Keratinocyte (primary cell): Measurements from ENCODE around the gene VIPR1. TPM values are rescaled to one million over a fixed set of nuclear protein-coding genes. Genes with fewer than 3 reads are reported as not detected.
A peak's percentile ranks its signal among the peaks of the same experiment; 100 is the strongest.

Experiments
- DNase-seq: peaks from one replicate; pipeline ENCODE4 v3.0.0-alpha.2; 2011; ENCODE audit warnings: low read depth, missing footprints, low spot score
- FAIRE-seq: peaks from 2 replicates; lab custom pipeline; 2011; peaks lifted over from hg19 to GRCh38; lab: Jason Lieb, UNC
- H2AFZ ChIP-seq: 2 replicates; pipeline ENCODE4 v1.6.0; 2012; ENCODE audit warnings: low read length, control low read depth, inconsistent platforms; ENCODE audit not compliant: control insufficient read depth
- H3K27ac ChIP-seq: 2 replicates; pipeline ENCODE4 v1.5.1; 2011; ENCODE audit warnings: low read length; ENCODE audit not compliant: control insufficient read depth, insufficient read depth
- H3K27me3 ChIP-seq: 3 replicates; pipeline ENCODE4 v1.6.0; 2011; ENCODE audit warnings: low read length; ENCODE audit not compliant: control insufficient read depth, insufficient read depth; ENCODE audit errors: extremely low read depth
- H3K36me3 ChIP-seq, 2 experiments: 2 replicates in 1 of 2; 3 replicates in 1 of 2; pipeline ENCODE4 v1.5.1; 2011; ENCODE audit warnings: low read length in 2 of 2, mild to moderate bottlenecking in 1 of 2; ENCODE audit not compliant: control insufficient read depth in 2 of 2, insufficient read depth in 2 of 2; ENCODE audit errors: extremely low read depth in 1 of 2
- H3K4me1 ChIP-seq: 3 replicates; pipeline ENCODE4 v1.5.1; 2011; ENCODE audit warnings: low read length; ENCODE audit not compliant: control insufficient read depth, insufficient read depth; ENCODE audit errors: extremely low read depth
- H3K4me2 ChIP-seq: 3 replicates; pipeline ENCODE4 v1.6.0; 2011; ENCODE audit warnings: low read depth, low read length; ENCODE audit not compliant: control insufficient read depth, insufficient read depth; ENCODE audit errors: extremely low read depth
- H3K4me3 ChIP-seq, 3 experiments: fragments of 200-600 bp in 1 of 3; sonication (generic) in 1 of 3; 2 replicates in 2 of 3; 3 replicates in 1 of 3; pipeline ENCODE4 v1.5.1; 2011 to 2016; ENCODE audit warnings: low read length in 3 of 3, mild to moderate bottlenecking in 3 of 3, control low read depth in 2 of 3, inconsistent platforms in 1 of 3, low read depth in 1 of 3, mixed read lengths in 1 of 3, mixed run types in 1 of 3, moderate library complexity in 1 of 3; ENCODE audit not compliant: control insufficient read depth in 2 of 3, insufficient read depth in 2 of 3; ENCODE audit errors: extremely low read depth in 1 of 3
- H3K79me2 ChIP-seq: 2 replicates; pipeline ENCODE4 v1.6.0; 2012; ENCODE audit warnings: low read length; ENCODE audit not compliant: control insufficient read depth, insufficient read depth
- H3K9ac ChIP-seq: 3 replicates; pipeline ENCODE4 v1.6.0; 2011; ENCODE audit warnings: low read length; ENCODE audit not compliant: control insufficient read depth, insufficient read depth; ENCODE audit errors: extremely low read depth
- H3K9me1 ChIP-seq: 3 replicates; pipeline ENCODE4 v1.6.0; 2011; ENCODE audit warnings: low read length; ENCODE audit not compliant: control insufficient read depth, insufficient read depth; ENCODE audit errors: extremely low read depth
- H3K9me3 ChIP-seq: 2 replicates; pipeline ENCODE4 v1.5.1; 2012; ENCODE audit warnings: low read depth, low read length; ENCODE audit not compliant: control insufficient read depth
- H4K20me1 ChIP-seq: 3 replicates; pipeline ENCODE4 v1.6.0; 2011; ENCODE audit warnings: low read length; ENCODE audit not compliant: control insufficient read depth, insufficient read depth; ENCODE audit errors: extremely low read depth
- CTCF ChIP-seq, 3 experiments: IDR thresholded peaks in 1 of 3; conservative IDR thresholded peaks in 1 of 3; optimal IDR thresholded peaks in 1 of 3; 2 replicates in 2 of 3; 3 replicates in 1 of 3; pipeline versions ENCODE3 to v1.5.1; 2011; ENCODE audit warnings: low read length in 3 of 3, mild to moderate bottlenecking in 3 of 3, moderate library complexity in 2 of 3, control low read depth in 1 of 3, inconsistent platforms in 1 of 3; ENCODE audit not compliant: insufficient read depth in 2 of 3; ENCODE audit errors: extremely low read depth in 1 of 3
- EZH2 ChIP-seq: IDR thresholded peaks from one replicate; pipeline ENCODE4 v1.6.1; 2012; ENCODE audit warnings: inconsistent platforms, mild to moderate bottlenecking, low read length, moderate library complexity
- dilution Hi-C: fragments of 300-500 bp; cut with MboI; formaldehyde crosslinking; loops from one replicate; pipeline ENCODE4 v1.7.0; 2020; ENCODE audit warnings: low sequenced_read_pairs; ENCODE audit not compliant: extremely low pct_ligation_motif_present
- polyA plus RNA-seq, 5 experiments: library from polyadenylated mRNA; depleted of rRNA in 3 of 5; stranded (reverse) in 3 of 5; stranded (forward) in 1 of 5; unstranded in 1 of 5; fragments of >200 nt; gene quantifications; 1 replicate in 1 of 5; 2 replicates in 3 of 5; 3 replicates in 1 of 5; pipeline versions ENCODE4 v1.2.1 to v1.2.3, GENCODE V29; 2011 to 2012; ENCODE audit warnings: missing spikeins in 2 of 5, low read depth in 1 of 5, low replicate concordance in 1 of 5

VIPR1 gene
- polyA plus RNA-seq, 1 donor (not counting 4 experiments of a cell fraction or from before 2014, with no cell fraction given): 4.5 TPM

GRCh38 chr3:42547401-42547945, 45.0 kb downstream of the VIPR1 start:
- no peak overlapping the region for H3K4me2 ChIP-seq
- H3K79me2 ChIP-seq: no peaks in the 10 kb centered on the region
- dilution Hi-C loops: no loop called here
- no peak for DNase-seq
- H3K9ac ChIP-seq: no peak overlapping the region
- H3K9me1 ChIP-seq: no peaks in the 10 kb centered on the region
- H3K27me3 ChIP-seq: no peaks in the 10 kb centered on the region
- no peaks in the 10 kb centered on the region for H4K20me1 ChIP-seq
- no peaks in the 10 kb centered on the region for H3K4me1 ChIP-seq
- TF ChIP-seq CTCF (optimal IDR thresholded peaks at IDR 0.05 in 1 of 3, IDR thresholded peaks at IDR 0.05 in 1 of 3, conservative IDR thresholded peaks at IDR 0.05 in 1 of 3; ENCODE audit: extremely low read depth in 1 of 3, insufficient read depth in 2 of 3, low read length in 3 of 3): peak; percentile 93 to 96 (median 95)
- TF ChIP-seq EZH2: no peak
- no peak overlapping the region for H3K4me3 ChIP-seq
- H3K9me3 ChIP-seq: no peaks in the 10 kb centered on the region
- peaks cover 9% of the 10 kb centered on the region in 2 experiments for H3K36me3 ChIP-seq
- H3K27ac ChIP-seq: no peak overlapping the region
- no peak overlapping the region for H2AFZ ChIP-seq
- peak; percentile 34 for FAIRE-seq

- H3K27ac ChIP-seq: no peak overlapping the region
- no peak for TF ChIP-seq EZH2
- TF ChIP-seq CTCF (optimal IDR thresholded peaks at IDR 0.05 in 1 of 3, IDR thresholded peaks at IDR 0.05 in 1 of 3, conservative IDR thresholded peaks at IDR 0.05 in 1 of 3; ENCODE audit: extremely low read depth in 1 of 3, insufficient read depth in 2 of 3, low read length in 3 of 3): no peak
- H3K9me1 ChIP-seq: no peaks in the 10 kb centered on the region
- dilution Hi-C loops: no loop called here
- no peak overlapping the region for H3K4me3 ChIP-seq
- no peak overlapping the region for H3K9ac ChIP-seq
- H4K20me1 ChIP-seq: no peaks in the 10 kb centered on the region
- no peaks in the 10 kb centered on the region for H3K27me3 ChIP-seq
- H3K4me2 ChIP-seq: no peak overlapping the region
- no peak for FAIRE-seq
- no peak overlapping the region for H2AFZ ChIP-seq
- H3K36me3 ChIP-seq: peaks cover 17 to 23% of the 10 kb centered on the region in 2 experiments
- H3K9me3 ChIP-seq: no peaks in the 10 kb centered on the region
- no peak for DNase-seq
- no peaks in the 10 kb centered on the region for H3K4me1 ChIP-seq
- H3K79me2 ChIP-seq: no peaks in the 10 kb centered on the region
Observed at GRCh38 chr3:42549131-42549530, 46.7 kb downstream of the VIPR1 start.
